CD4-positive, alpha-beta memory T cell (primary cell): ENCODE results near the gene PANX3. TPM values are rescaled to one million over a fixed set of nuclear protein-coding genes. Genes with fewer than 3 reads are reported as not detected.

Source experiments
- CTCF ChIA-PET: fragments of 350-600 bp; sonication (Branson Sonifier 250); formaldehyde crosslinking; loops from one replicate; lab custom pipeline; 2021; ENCODE audit warnings: inconsistent platforms; ENCODE audit not compliant: partially characterized antibody; lab: Charles Lee
- POLR2A ChIA-PET: fragments of 350-600 bp; sonication (Branson Sonifier 250); formaldehyde crosslinking; loops from one replicate; lab custom pipeline; 2021; ENCODE audit not compliant: partially characterized antibody; lab: Charles Lee
- DNase-seq, 5 donors: peaks; one replicate each; pipeline versions ENCODE4 v3.0.0 to v3.0.0-alpha.2; 2020 to 2022; ENCODE audit warnings: mixed read lengths in 1 of 5
- H3K27ac ChIP-seq: one replicate; pipeline ENCODE4 v1.7.0; 2013; ENCODE audit warnings: low read depth, low read length
- H3K27me3 ChIP-seq: 2 replicates; pipeline ENCODE4 v1.7.0; 2013; ENCODE audit warnings: mild to moderate bottlenecking, low read length, moderate library complexity; ENCODE audit not compliant: insufficient read depth
- H3K36me3 ChIP-seq: 2 replicates; pipeline ENCODE4 v1.7.0; 2013; ENCODE audit warnings: mild to moderate bottlenecking, low read length, moderate library complexity; ENCODE audit not compliant: insufficient read depth
- H3K4me1 ChIP-seq: 2 replicates; pipeline ENCODE4 v1.7.0; 2013; ENCODE audit warnings: mild to moderate bottlenecking, low read length, moderate library complexity; ENCODE audit not compliant: insufficient read depth
- H3K4me3 ChIP-seq, 2 donors: one replicate each; pipeline ENCODE4 v1.7.0; 2013; ENCODE audit warnings: low read length in 2 of 2, mild to moderate bottlenecking in 1 of 2
- H3K9me3 ChIP-seq, 2 donors: one replicate each; pipeline ENCODE4 v1.7.0; 2013; ENCODE audit warnings: low read length in 2 of 2, control low read depth in 1 of 2; ENCODE audit not compliant: control insufficient read depth in 1 of 2
- H3K27ac Mint-ChIP-seq, 7 donors: one replicate each; pipeline ENCODE4 v1.8.0; 2020 to 2021; ENCODE audit warnings: mixed read lengths in 7 of 7, mild to moderate bottlenecking in 6 of 7, inconsistent platforms in 3 of 7, moderate library complexity in 3 of 7
- H3K27me3 Mint-ChIP-seq, 2 donors: one replicate each; pipeline ENCODE4 v1.8.0; 2020 to 2021; ENCODE audit warnings: mixed read lengths in 2 of 2
- H3K36me3 Mint-ChIP-seq, 2 donors: one replicate each; pipeline ENCODE4 v1.8.0; 2020 to 2021; ENCODE audit warnings: mixed read lengths in 2 of 2, inconsistent platforms in 1 of 2, mild to moderate bottlenecking in 1 of 2
- H3K4me1 Mint-ChIP-seq, 4 donors: one replicate each; pipeline ENCODE4 v1.8.0; 2020 to 2021; ENCODE audit warnings: mixed read lengths in 4 of 4, mild to moderate bottlenecking in 1 of 4
- H3K4me3 Mint-ChIP-seq, 8 donors: one replicate each; pipeline ENCODE4 v1.8.0; 2020 to 2021; ENCODE audit warnings: mixed read lengths in 8 of 8, mild to moderate bottlenecking in 7 of 8, moderate library complexity in 6 of 8, inconsistent platforms in 3 of 8
- H3K9me3 Mint-ChIP-seq, 8 donors: one replicate each; pipeline ENCODE4 v1.8.0; 2020 to 2021; ENCODE audit warnings: mixed read lengths in 8 of 8, mild to moderate bottlenecking in 5 of 8, inconsistent platforms in 3 of 8, moderate library complexity in 1 of 8
- intact Hi-C: fragments of 100-400 bp; cut with micrococcal nuclease; formaldehyde crosslinking; loops from one replicate; pipeline ENCODE4 v1.15.1; 2023
- polyA plus RNA-seq, 2 donors: library from polyadenylated mRNA; unstranded; fragments of 300-500 nt; fragmentation: Illumina TruSeq; gene quantifications; one replicate each; pipeline ENCODE4 v1.2.3, GENCODE V29; 2021
- total RNA-seq, 2 experiments: library from RNA; stranded (reverse); gene quantifications; one replicate each; pipeline ENCODE4 v1.2.3, GENCODE V29; 2021

PANX3 gene
- total and polyA plus RNA-seq, 4 experiments from 2014 or later, result not detected

- peaks cover 3 to 16% of the 10 kb centered on the region in 2 donors for H3K27me3 Mint-ChIP-seq
- no peak overlapping the region for H3K4me3 Mint-ChIP-seq
- ChIA-PET POLR2A (no interaction called here), CTCF (interaction anchor here (1.2 kb wide), 1 partner anchor 9 kb away, joined by 3 read pairs; no protein-coding TSS in a partner anchor)
- Histone ChIP-seq H3K27ac (no peak overlapping the region), H3K9me3 (no peaks in the 10 kb centered on the region), H3K4me1 (no peaks in the 10 kb centered on the region), H3K27me3 (no peaks in the 10 kb centered on the region), H3K36me3 (no peaks in the 10 kb centered on the region), H3K4me3 (no peak overlapping the region)
- H3K4me1 Mint-ChIP-seq, result peaks cover 0 to 11% (median 3%) of the 10 kb centered on the region in 4 donors
- no peak overlapping the region for H3K27ac Mint-ChIP-seq
- intact Hi-C loops, result no loop called here
- no peaks in the 10 kb centered on the region for H3K36me3 Mint-ChIP-seq
- no peaks in the 10 kb centered on the region for H3K9me3 Mint-ChIP-seq
- no peak for DNase-seq
Observed at GRCh38 chr11:124612567-124613246, 1.5 kb downstream of the PANX3 start.

- Histone ChIP-seq H3K4me3 (no peak overlapping the region), H3K9me3 (no peaks in the 10 kb centered on the region), H3K27me3 (no peaks in the 10 kb centered on the region), H3K27ac (no peak overlapping the region), H3K4me1 (peaks cover 13% of the 10 kb centered on the region), H3K36me3 (no peaks in the 10 kb centered on the region)
- intact Hi-C loops, result no loop called here
- H3K27ac Mint-ChIP-seq, result no peak overlapping the region
- no peak overlapping the region for H3K4me3 Mint-ChIP-seq
- ChIA-PET CTCF (no interaction called here), POLR2A (no interaction called here)
- peaks cover 0 to 2% (median 0%) of the 10 kb centered on the region in 8 donors for H3K9me3 Mint-ChIP-seq
- H3K27me3 Mint-ChIP-seq, result peaks cover 8 to 15% of the 10 kb centered on the region in 2 donors
- H3K4me1 Mint-ChIP-seq, result peaks cover 9 to 16% (median 13%) of the 10 kb centered on the region in 4 donors
- no peak for DNase-seq
- H3K36me3 Mint-ChIP-seq, result peaks cover 0 to 16% of the 10 kb centered on the region in 2 donors
Observed at GRCh38 chr11:124618863-124619262, 7.6 kb downstream of the PANX3 start.

- Mint-ChIP-seq H3K4me1 (peaks cover 23 to 53% (median 38%) of the 10 kb centered on the region in 4 donors), H3K27me3 (peaks cover 1 to 6% of the 10 kb centered on the region in 2 donors), H3K9me3 (peaks cover 0 to 2% (median 0%) of the 10 kb centered on the region in 8 donors), H3K36me3 (peaks cover 20 to 47% of the 10 kb centered on the region in 2 donors), H3K27ac (peak within 1 kb of the TSS; percentile 92 to 100 (median 99)), H3K4me3 (peak within 1 kb of the TSS; percentile 93 to 100 (median 98))
- Histone ChIP-seq H3K27ac (peak within 1 kb of the TSS; percentile 95), H3K4me1 (peaks cover 34% of the 10 kb centered on the region), H3K36me3 (peaks cover 15% of the 10 kb centered on the region), H3K4me3 (peak within 1 kb of the TSS; percentile 63 to 86), H3K9me3 (no peaks in the 10 kb centered on the region), H3K27me3 (no peaks in the 10 kb centered on the region)
- peak; percentile 76 to 88 (median 82) for DNase-seq
- CTCF ChIA-PET, result interaction anchor here (0.6 to 1.9 kb wide), 8 partner anchors 8 to 253 kb away, joined by 3 to 8 read pairs (median 4); no protein-coding TSS in a partner anchor
- POLR2A ChIA-PET, result interaction anchor here (0.6 to 2.0 kb wide), 14 partner anchors 9 to 508 kb away, joined by 3 to 18 read pairs (median 4); partner anchors contain the start of genes CCDC15, MSANTD2, SIAE and SPA17
- intact Hi-C loops, result loop anchor here (1.0 to 2.0 kb wide), 3 partner anchors 51 to 332 kb away; partner anchors contain the start of genes CCDC15, SIAE and SPA17
Observed at GRCh38 chr11:124622531-124623451, 11.6 kb downstream of the PANX3 start, which contains the start of gene TBRG1. Gene TBRG1, plus strand, starts transcription at chr11:124622864. Its CDS starts 220 bp downstream, at chr11:124623084.

- Histone ChIP-seq H3K9me3 (no peaks in the 10 kb centered on the region), H3K27me3 (no peaks in the 10 kb centered on the region), H3K4me3 (peak overlapping the region; percentile 63 to 86), H3K27ac (peak overlapping the region; percentile 95), H3K4me1 (peaks cover 34% of the 10 kb centered on the region), H3K36me3 (peaks cover 21% of the 10 kb centered on the region)
- ChIA-PET POLR2A (interaction anchor here (2.0 kb wide), 4 partner anchors 122 to 488 kb away, joined by 6 to 18 read pairs (median 10); partner anchors contain the start of genes CCDC15, MSANTD2 and TMEM218), CTCF (interaction anchor here (0.6 to 1.9 kb wide), 5 partner anchors 20 to 255 kb away, joined by 3 to 7 read pairs (median 4); no protein-coding TSS in a partner anchor)
- Mint-ChIP-seq H3K9me3 (peaks cover 0 to 2% (median 0%) of the 10 kb centered on the region in 8 donors), H3K4me1 (peaks cover 23 to 57% (median 39%) of the 10 kb centered on the region in 4 donors), H3K27me3 (peaks cover 0 to 2% of the 10 kb centered on the region in 2 donors), H3K27ac (peak overlapping the region; percentile 92 to 100 (median 99)), H3K36me3 (peaks cover 28 to 55% of the 10 kb centered on the region in 2 donors), H3K4me3 (peak overlapping the region; percentile 93 to 100 (median 98))
- intact Hi-C loops, result loop anchor here (2.0 kb wide), 2 partner anchors 253 to 331 kb away; partner anchors contain the start of gene CCDC15
- DNase-seq, result no peak
Observed at GRCh38 chr11:124623861-124624525, 12.8 kb downstream of the PANX3 start.

- Mint-ChIP-seq H3K4me3 (no peak overlapping the region), H3K9me3 (peaks cover 0 to 2% (median 0%) of the 10 kb centered on the region in 8 donors), H3K4me1 (peaks cover 23 to 57% (median 39%) of the 10 kb centered on the region in 4 donors), H3K27ac (peak overlapping the region in 3 of 7 donors; percentile 30 to 58 (median 33)), H3K36me3 (peaks cover 36 to 64% of the 10 kb centered on the region in 2 donors), H3K27me3 (no peaks in the 10 kb centered on the region)
- H3K4me1 ChIP-seq, result peaks cover 34% of the 10 kb centered on the region
- H3K36me3 ChIP-seq, result peaks cover 35% of the 10 kb centered on the region
- no peaks in the 10 kb centered on the region for H3K9me3 ChIP-seq
- H3K4me3 ChIP-seq, result no peak overlapping the region
- no peaks in the 10 kb centered on the region for H3K27me3 ChIP-seq
- intact Hi-C loops, result no loop called here
- CTCF ChIA-PET, result interaction anchor here (1.2 to 1.4 kb wide), 2 partner anchors 17 to 19 kb away, joined by 3 to 6 read pairs; no protein-coding TSS in a partner anchor
- POLR2A ChIA-PET, result interaction anchor here (1.1 kb wide), 1 partner anchor 174 kb away, joined by 3 read pairs; the partner anchor contains the start of gene MSANTD2
- no peak for DNase-seq
- H3K27ac ChIP-seq, result no peak overlapping the region
Observed at GRCh38 chr11:124625504-124626168, 14.4 kb downstream of the PANX3 start.

GRCh38 chr11:124627546-124627945, 16.3 kb downstream of the PANX3 start:
- CTCF ChIA-PET, result interaction anchor here (1.5 kb wide), 1 partner anchor 17 kb away, joined by 9 read pairs; no protein-coding TSS in a partner anchor

More at GRCh38 chr11:124627546-124627945, 16.3 kb downstream of the PANX3 start:
- Mint-ChIP-seq H3K4me3 (no peak overlapping the region), H3K4me1 (peaks cover 19 to 52% (median 35%) of the 10 kb centered on the region in 4 donors), H3K27me3 (no peaks in the 10 kb centered on the region), H3K9me3 (peaks cover 0 to under 1% (median 0%) of the 10 kb centered on the region in 8 donors), H3K27ac (peak overlapping the region in 3 of 7 donors; percentile 5 to 47 (median 34)), H3K36me3 (peaks cover 50 to 81% of the 10 kb centered on the region in 2 donors)
- intact Hi-C loops, result no loop called here
- no peaks in the 10 kb centered on the region for H3K27me3 ChIP-seq
- no peak overlapping the region for H3K4me3 ChIP-seq
- H3K36me3 ChIP-seq, result peaks cover 53% of the 10 kb centered on the region
- H3K4me1 ChIP-seq, result peaks cover 27% of the 10 kb centered on the region
- DNase-seq, result no peak
- H3K27ac ChIP-seq, result no peak overlapping the region
- H3K9me3 ChIP-seq, result no peaks in the 10 kb centered on the region
- POLR2A ChIA-PET, result no interaction called here
